ENCODE results near the gene SCT. TPM values are rescaled to one million over a fixed set of nuclear protein-coding genes. Genes with fewer than 3 reads are reported as not detected.

The SCT gene
- total RNA-seq, 1 donor from 2014 or later, result 1.7 TPM

GRCh38 chr11:586376-587316 is 40.3 kb downstream of the SCT start:
- H3K27ac Mint-ChIP-seq, result no peak overlapping the region
- H3K4me1 Mint-ChIP-seq, result no peaks in the 10 kb centered on the region

GRCh38 chr11:584287-584686 is 42.7 kb downstream of the SCT start:
- peaks cover 17% of the 10 kb centered on the region for H3K36me3 Mint-ChIP-seq
- no peak for DNase-seq (ENCODE audit: low spot score in 2 of 2, unreplicated experiment in 2 of 2)
- no peaks in the 10 kb centered on the region for H3K9me3 Mint-ChIP-seq
- no peak for TF ChIP-seq CTCF (IDR thresholded peaks at IDR 0.05; ENCODE audit: unreplicated experiment)
- no peak overlapping the region for H3K27ac Mint-ChIP-seq
- H3K27me3 Mint-ChIP-seq (ENCODE audit: low read depth), result no peaks in the 10 kb centered on the region
- H3K4me3 Mint-ChIP-seq, result no peak overlapping the region
- H3K4me1 Mint-ChIP-seq, result peaks cover 7% of the 10 kb centered on the region

More at GRCh38 chr11:586376-587316, 40.3 kb downstream of the SCT start:
- Mint-ChIP-seq H3K9me3 (no peaks in the 10 kb centered on the region), H3K27me3 (ENCODE audit: low read depth) (no peaks in the 10 kb centered on the region), H3K4me3 (no peak overlapping the region), H3K36me3 (peaks cover 32% of the 10 kb centered on the region)
- no peak for TF ChIP-seq CTCF (IDR thresholded peaks at IDR 0.05; ENCODE audit: unreplicated experiment)
- DNase-seq (ENCODE audit: low spot score in 2 of 2, unreplicated experiment in 2 of 2), result no peak

DNA sequence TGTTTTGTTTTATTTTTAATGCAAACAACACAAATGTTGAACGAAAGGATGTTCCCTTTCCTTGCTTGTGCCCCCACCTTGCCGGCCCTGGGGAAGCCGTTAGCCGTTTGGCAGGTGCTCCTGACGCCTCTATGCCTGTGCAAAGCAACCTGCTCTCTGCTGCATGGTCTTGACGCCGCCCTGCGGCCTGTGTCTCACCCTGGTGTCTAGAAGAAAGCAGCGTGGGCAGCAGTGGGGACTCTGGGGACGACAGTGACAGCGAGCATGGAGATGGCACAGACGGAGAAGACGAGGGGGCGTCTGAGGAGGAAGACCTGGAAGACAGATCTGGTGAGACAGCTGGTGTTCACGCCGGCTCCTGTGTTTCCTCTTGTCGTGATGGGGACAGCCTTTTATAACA is 45.2 kb downstream of the SCT start:
- no peak for DNase-seq (ENCODE audit: low spot score in 2 of 2, unreplicated experiment in 2 of 2)
- TF ChIP-seq CTCF (IDR thresholded peaks at IDR 0.05; ENCODE audit: unreplicated experiment), result no peak
- Mint-ChIP-seq H3K4me1 (peaks cover 26% of the 10 kb centered on the region), H3K9me3 (no peaks in the 10 kb centered on the region), H3K4me3 (no peak overlapping the region), H3K27ac (no peak overlapping the region), H3K36me3 (peaks cover 8% of the 10 kb centered on the region), H3K27me3 (ENCODE audit: low read depth) (no peaks in the 10 kb centered on the region)

- no peaks in the 10 kb centered on the region for H3K27me3 Mint-ChIP-seq (ENCODE audit: low read depth)
- H3K36me3 Mint-ChIP-seq, result peaks cover 6% of the 10 kb centered on the region
- H3K27ac Mint-ChIP-seq, result no peak overlapping the region
- no peak for TF ChIP-seq CTCF (IDR thresholded peaks at IDR 0.05; ENCODE audit: unreplicated experiment)
- peaks cover 26% of the 10 kb centered on the region for H3K4me1 Mint-ChIP-seq
- H3K4me3 Mint-ChIP-seq, result no peak overlapping the region
- H3K9me3 Mint-ChIP-seq, result no peaks in the 10 kb centered on the region
- DNase-seq (ENCODE audit: low spot score in 2 of 2, unreplicated experiment in 2 of 2), result no peak
These were observed 45.6 kb downstream of the SCT start for GRCh38 chr11:581342-581741.

GRCh38 chr11:579830-580601 is 47.0 kb downstream of the SCT start:
- Mint-ChIP-seq H3K4me1 (peaks cover 28% of the 10 kb centered on the region), H3K27ac (no peak overlapping the region), H3K9me3 (no peaks in the 10 kb centered on the region), H3K36me3 (peaks cover 3% of the 10 kb centered on the region), H3K4me3 (peak overlapping the region; percentile 32), H3K27me3 (ENCODE audit: low read depth) (peaks cover 2% of the 10 kb centered on the region)
- no peak for DNase-seq (ENCODE audit: low spot score in 2 of 2, unreplicated experiment in 2 of 2)
- no peak for TF ChIP-seq CTCF (IDR thresholded peaks at IDR 0.05; ENCODE audit: unreplicated experiment)
